ENCODE results near the gene NEGR1. TPM values are rescaled to one million over a fixed set of nuclear protein-coding genes. Genes with fewer than 3 reads are reported as not detected.

The NEGR1 gene
- total RNA-seq, 1 donor from 2014 or later, result not detected

GRCh38 chr1:71753746-71754145, 528.6 kb downstream of the NEGR1 start:
- H3K27ac Mint-ChIP-seq, result no peak overlapping the region
- no peaks in the 10 kb centered on the region for H3K9me3 Mint-ChIP-seq
- intact Hi-C loops (cut with micrococcal nuclease), result no loop called here
- H3K4me3 Mint-ChIP-seq (ENCODE audit: low read depth), result no peak overlapping the region
- no peak for DNase-seq (ENCODE audit: low spot score)
- H3K36me3 Mint-ChIP-seq (ENCODE audit: low read depth), result no peaks in the 10 kb centered on the region
- H3K27me3 Mint-ChIP-seq (ENCODE audit: low read depth), result no peaks in the 10 kb centered on the region
- H3K4me1 Mint-ChIP-seq (ENCODE audit: low read depth), result no peaks in the 10 kb centered on the region

DNA sequence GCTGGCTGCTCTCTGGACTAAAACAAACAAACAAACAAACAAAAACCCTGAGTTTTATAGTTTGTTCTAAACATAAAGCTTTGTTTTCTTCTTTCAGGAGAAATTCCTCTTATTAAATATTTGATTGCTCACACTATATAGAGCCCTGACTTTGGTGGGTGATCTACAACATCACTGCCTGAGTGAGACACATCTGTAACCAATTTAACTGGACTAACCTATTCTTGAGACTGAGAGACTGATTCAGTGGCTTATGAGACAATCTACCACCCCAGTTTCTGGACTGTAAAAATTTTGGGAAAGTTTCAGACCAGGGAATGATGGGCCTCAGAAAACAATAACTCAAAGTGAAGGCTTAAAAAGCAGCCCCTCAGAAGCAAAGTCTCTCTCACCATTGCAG, 537.0 kb downstream of the NEGR1 start:
- Mint-ChIP-seq H3K36me3 (ENCODE audit: low read depth) (no peaks in the 10 kb centered on the region), H3K9me3 (no peaks in the 10 kb centered on the region), H3K27me3 (ENCODE audit: low read depth) (no peaks in the 10 kb centered on the region), H3K4me3 (ENCODE audit: low read depth) (no peak overlapping the region), H3K4me1 (ENCODE audit: low read depth) (no peaks in the 10 kb centered on the region), H3K27ac (no peak overlapping the region)
- intact Hi-C loops (cut with micrococcal nuclease), result no loop called here
- no peak for DNase-seq (ENCODE audit: low spot score)

DNA sequence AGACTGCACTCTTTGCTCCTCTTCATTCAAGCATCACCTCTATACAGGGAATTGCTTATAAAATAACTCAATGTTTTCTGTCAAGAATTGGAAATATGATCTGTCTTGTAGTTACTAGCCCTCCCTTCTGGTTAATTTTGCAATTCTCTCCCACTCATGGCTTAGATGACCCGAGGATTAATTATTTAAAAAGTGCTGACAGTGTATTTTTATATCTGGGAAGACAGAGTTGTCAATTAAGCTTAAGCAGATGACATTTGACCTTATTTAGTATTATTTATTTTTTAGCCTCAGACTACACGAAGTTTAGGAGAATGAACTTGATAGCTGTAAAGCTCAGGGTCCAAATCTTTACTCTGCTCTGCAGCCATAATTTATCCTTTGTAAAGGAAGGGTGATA, 538.5 kb downstream of the NEGR1 start:
- Mint-ChIP-seq H3K27me3 (ENCODE audit: low read depth) (no peaks in the 10 kb centered on the region), H3K27ac (no peak overlapping the region), H3K36me3 (ENCODE audit: low read depth) (no peaks in the 10 kb centered on the region), H3K9me3 (no peaks in the 10 kb centered on the region), H3K4me3 (ENCODE audit: low read depth) (no peak overlapping the region), H3K4me1 (ENCODE audit: low read depth) (no peaks in the 10 kb centered on the region)
- no peak for DNase-seq (ENCODE audit: low spot score)
- intact Hi-C loops (cut with micrococcal nuclease), result no loop called here

DNA sequence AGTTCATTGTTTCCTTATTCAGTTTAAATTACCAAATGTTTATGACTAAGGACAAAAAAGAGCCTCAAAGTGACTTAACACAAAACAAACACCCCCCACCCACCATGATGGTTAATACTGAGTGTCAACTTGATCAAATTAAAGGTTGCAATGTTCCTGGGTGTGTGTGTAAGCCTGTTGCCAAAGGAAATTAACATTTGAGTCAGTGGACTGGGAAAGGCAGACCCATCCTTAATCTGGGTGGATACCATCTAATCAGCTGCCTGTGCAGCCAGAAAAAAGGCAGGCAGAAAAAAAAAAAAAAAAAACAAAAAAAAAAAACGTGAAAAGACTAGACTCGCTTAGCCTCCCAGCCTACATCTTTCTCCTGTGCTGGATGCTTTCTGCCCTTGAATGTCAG, 543.4 kb downstream of the NEGR1 start:
- no peaks in the 10 kb centered on the region for H3K4me1 Mint-ChIP-seq (ENCODE audit: low read depth)
- H3K27me3 Mint-ChIP-seq (ENCODE audit: low read depth), result no peaks in the 10 kb centered on the region
- H3K4me3 Mint-ChIP-seq (ENCODE audit: low read depth), result no peak overlapping the region
- H3K9me3 Mint-ChIP-seq, result no peaks in the 10 kb centered on the region
- intact Hi-C loops (cut with micrococcal nuclease), result no loop called here
- no peak overlapping the region for H3K27ac Mint-ChIP-seq
- H3K36me3 Mint-ChIP-seq (ENCODE audit: low read depth), result no peaks in the 10 kb centered on the region
- no peak for DNase-seq (ENCODE audit: low spot score)

GRCh38 chr1:71738256-71738655, 544.1 kb downstream of the NEGR1 start:
- DNase-seq (ENCODE audit: low spot score), result no peak
- no peak overlapping the region for H3K4me3 Mint-ChIP-seq (ENCODE audit: low read depth)
- H3K36me3 Mint-ChIP-seq (ENCODE audit: low read depth), result no peaks in the 10 kb centered on the region
- H3K27ac Mint-ChIP-seq, result no peak overlapping the region
- H3K4me1 Mint-ChIP-seq (ENCODE audit: low read depth), result no peaks in the 10 kb centered on the region
- intact Hi-C loops (cut with micrococcal nuclease), result no loop called here
- no peaks in the 10 kb centered on the region for H3K9me3 Mint-ChIP-seq
- H3K27me3 Mint-ChIP-seq (ENCODE audit: low read depth), result no peaks in the 10 kb centered on the region

DNA sequence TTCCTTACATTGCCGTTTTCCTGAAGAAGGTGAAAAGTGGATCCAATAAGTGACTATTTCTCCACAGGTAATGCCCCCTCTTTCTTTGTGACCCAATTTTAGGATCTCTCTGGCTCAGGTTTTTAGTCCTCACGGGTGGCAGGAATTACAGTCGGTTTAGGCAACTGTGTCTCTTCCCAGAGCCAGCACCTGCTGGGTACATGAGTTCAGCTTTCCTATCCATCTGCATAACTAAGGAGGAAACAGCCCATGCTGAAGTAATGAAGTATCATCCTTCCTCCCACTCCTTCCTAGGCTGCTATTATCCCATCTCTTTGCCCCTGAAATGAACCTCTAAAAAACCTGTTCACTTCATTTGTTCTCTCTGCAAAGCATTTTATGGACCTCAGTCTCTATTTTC, 544.6 kb downstream of the NEGR1 start:
- Mint-ChIP-seq H3K4me1 (ENCODE audit: low read depth) (no peaks in the 10 kb centered on the region), H3K36me3 (ENCODE audit: low read depth) (no peaks in the 10 kb centered on the region), H3K9me3 (no peaks in the 10 kb centered on the region), H3K4me3 (ENCODE audit: low read depth) (no peak overlapping the region), H3K27ac (no peak overlapping the region), H3K27me3 (ENCODE audit: low read depth) (no peaks in the 10 kb centered on the region)
- DNase-seq (ENCODE audit: low spot score), result no peak
- intact Hi-C loops (cut with micrococcal nuclease), result no loop called here

GRCh38 chr1:71733121-71733520, 549.2 kb downstream of the NEGR1 start:
- no peak for DNase-seq (ENCODE audit: low spot score)

GRCh38 chr1:71721532-71721931, 560.8 kb downstream of the NEGR1 start:
- no peak overlapping the region for H3K27ac Mint-ChIP-seq
- H3K36me3 Mint-ChIP-seq (ENCODE audit: low read depth), result no peaks in the 10 kb centered on the region
- no peak for DNase-seq (ENCODE audit: low spot score)
- no peak overlapping the region for H3K4me3 Mint-ChIP-seq (ENCODE audit: low read depth)
- intact Hi-C loops (cut with micrococcal nuclease), result no loop called here
- H3K9me3 Mint-ChIP-seq, result no peaks in the 10 kb centered on the region
- H3K4me1 Mint-ChIP-seq (ENCODE audit: low read depth), result no peaks in the 10 kb centered on the region
- no peaks in the 10 kb centered on the region for H3K27me3 Mint-ChIP-seq (ENCODE audit: low read depth)

More at GRCh38 chr1:71733121-71733520, 549.2 kb downstream of the NEGR1 start:
- H3K4me3 Mint-ChIP-seq (ENCODE audit: low read depth), result no peak overlapping the region
- intact Hi-C loops (cut with micrococcal nuclease), result no loop called here
- no peak overlapping the region for H3K27ac Mint-ChIP-seq
- no peaks in the 10 kb centered on the region for H3K27me3 Mint-ChIP-seq (ENCODE audit: low read depth)
- H3K4me1 Mint-ChIP-seq (ENCODE audit: low read depth), result no peaks in the 10 kb centered on the region
- H3K9me3 Mint-ChIP-seq, result peaks cover under 1% of the 10 kb centered on the region
- H3K36me3 Mint-ChIP-seq (ENCODE audit: low read depth), result no peaks in the 10 kb centered on the region

GRCh38 chr1:71719330-71719729, 563.0 kb downstream of the NEGR1 start:
- intact Hi-C loops (cut with micrococcal nuclease), result no loop called here
- H3K27ac Mint-ChIP-seq, result no peak overlapping the region
- no peaks in the 10 kb centered on the region for H3K27me3 Mint-ChIP-seq (ENCODE audit: low read depth)
- no peaks in the 10 kb centered on the region for H3K4me1 Mint-ChIP-seq (ENCODE audit: low read depth)
- H3K9me3 Mint-ChIP-seq, result peaks cover 6% of the 10 kb centered on the region
- H3K36me3 Mint-ChIP-seq (ENCODE audit: low read depth), result no peaks in the 10 kb centered on the region
- no peak overlapping the region for H3K4me3 Mint-ChIP-seq (ENCODE audit: low read depth)
- no peak for DNase-seq (ENCODE audit: low spot score)

GRCh38 chr1:71717186-71717585, 565.2 kb downstream of the NEGR1 start:
- Mint-ChIP-seq H3K36me3 (ENCODE audit: low read depth) (no peaks in the 10 kb centered on the region), H3K4me1 (ENCODE audit: low read depth) (no peaks in the 10 kb centered on the region), H3K9me3 (peaks cover 6% of the 10 kb centered on the region), H3K27ac (no peak overlapping the region), H3K4me3 (ENCODE audit: low read depth) (no peak overlapping the region), H3K27me3 (ENCODE audit: low read depth) (no peaks in the 10 kb centered on the region)
- intact Hi-C loops (cut with micrococcal nuclease), result no loop called here
- DNase-seq (ENCODE audit: low spot score), result no peak

DNA sequence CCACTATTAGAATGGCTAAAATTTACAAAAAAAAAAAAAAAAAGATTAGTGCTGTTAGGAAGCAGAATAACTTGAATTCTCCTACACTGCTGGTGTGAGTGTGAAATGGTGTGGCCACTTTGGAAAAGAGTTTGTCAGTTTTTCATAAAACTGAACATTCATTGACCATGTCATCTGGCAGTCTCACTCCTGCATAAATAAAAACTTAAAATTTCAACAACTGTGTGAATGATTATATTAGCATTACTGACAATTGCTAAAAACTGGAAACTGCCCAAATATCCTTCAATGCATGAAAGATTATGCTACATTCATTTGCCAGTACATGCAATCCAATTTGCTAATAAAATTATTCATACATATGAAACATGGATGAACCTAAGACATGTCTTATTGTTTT, 570.9 kb downstream of the NEGR1 start:
- H3K9me3 Mint-ChIP-seq, result peaks cover 6% of the 10 kb centered on the region
- H3K27me3 Mint-ChIP-seq (ENCODE audit: low read depth), result no peaks in the 10 kb centered on the region
- intact Hi-C loops (cut with micrococcal nuclease), result no loop called here
- DNase-seq (ENCODE audit: low spot score), result no peak
- no peaks in the 10 kb centered on the region for H3K36me3 Mint-ChIP-seq (ENCODE audit: low read depth)
- H3K4me1 Mint-ChIP-seq (ENCODE audit: low read depth), result no peaks in the 10 kb centered on the region
- H3K4me3 Mint-ChIP-seq (ENCODE audit: low read depth), result no peak overlapping the region
- H3K27ac Mint-ChIP-seq, result no peak overlapping the region

GRCh38 chr1:71706029-71706671, 576.2 kb downstream of the NEGR1 start:
- H3K36me3 Mint-ChIP-seq (ENCODE audit: low read depth), result no peaks in the 10 kb centered on the region
- no peak overlapping the region for H3K27ac Mint-ChIP-seq
- H3K4me3 Mint-ChIP-seq (ENCODE audit: low read depth), result no peak overlapping the region
- no peak for DNase-seq (ENCODE audit: low spot score)
- H3K4me1 Mint-ChIP-seq (ENCODE audit: low read depth), result no peaks in the 10 kb centered on the region
- H3K9me3 Mint-ChIP-seq, result peaks cover 17% of the 10 kb centered on the region
- no peaks in the 10 kb centered on the region for H3K27me3 Mint-ChIP-seq (ENCODE audit: low read depth)
- intact Hi-C loops (cut with micrococcal nuclease), result no loop called here

DNA sequence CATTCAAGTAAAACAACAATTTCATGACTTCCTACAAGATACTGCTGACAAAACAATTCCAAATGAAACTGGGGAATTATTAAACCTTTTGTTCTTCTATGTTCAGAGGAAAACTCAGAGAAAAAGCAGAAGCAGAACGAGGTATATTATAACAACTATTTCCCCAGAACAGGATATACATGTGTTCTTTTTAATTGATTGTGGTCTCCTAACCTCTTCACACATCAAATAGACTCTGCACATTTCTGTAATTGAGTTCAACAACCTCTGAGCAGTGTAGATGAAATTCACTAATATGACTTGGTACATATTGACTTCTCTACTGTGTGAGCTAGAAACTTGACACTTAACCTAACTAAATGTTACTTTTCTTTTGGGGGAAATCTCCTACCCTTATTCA, 584.2 kb downstream of the NEGR1 start:
- Mint-ChIP-seq H3K4me1 (ENCODE audit: low read depth) (no peaks in the 10 kb centered on the region), H3K9me3 (peaks cover 7% of the 10 kb centered on the region), H3K36me3 (ENCODE audit: low read depth) (no peaks in the 10 kb centered on the region), H3K27me3 (ENCODE audit: low read depth) (no peaks in the 10 kb centered on the region), H3K4me3 (ENCODE audit: low read depth) (no peak overlapping the region), H3K27ac (no peak overlapping the region)
- intact Hi-C loops (cut with micrococcal nuclease), result no loop called here
- no peak for DNase-seq (ENCODE audit: low spot score)

- no peaks in the 10 kb centered on the region for H3K4me1 Mint-ChIP-seq (ENCODE audit: low read depth)
- intact Hi-C loops (cut with micrococcal nuclease), result no loop called here
These were observed 586.5 kb downstream of the NEGR1 start for GRCh38 chr1:71695821-71696220.

More at GRCh38 chr1:71695821-71696220, 586.5 kb downstream of the NEGR1 start:
- no peak for DNase-seq (ENCODE audit: low spot score)
- Mint-ChIP-seq H3K27me3 (ENCODE audit: low read depth) (no peaks in the 10 kb centered on the region), H3K4me3 (ENCODE audit: low read depth) (no peak overlapping the region), H3K36me3 (ENCODE audit: low read depth) (no peaks in the 10 kb centered on the region), H3K9me3 (no peaks in the 10 kb centered on the region), H3K27ac (no peak overlapping the region)

Measured in activated T-helper 2 cell treated with anti-CD3 and anti-CD28 coated beads, Interferon-gamma antibody, Interleukin-2, Interleukin-4, amounts not matched to agents 10 μg/mL and 5 μg/mL and 100 μg/mL, durations not matched to agents 14 hours and 24 hours and 36 hours (primary cell).